ENCODE measurements around the gene GCNT4.

GCNT4 gene

DNA sequence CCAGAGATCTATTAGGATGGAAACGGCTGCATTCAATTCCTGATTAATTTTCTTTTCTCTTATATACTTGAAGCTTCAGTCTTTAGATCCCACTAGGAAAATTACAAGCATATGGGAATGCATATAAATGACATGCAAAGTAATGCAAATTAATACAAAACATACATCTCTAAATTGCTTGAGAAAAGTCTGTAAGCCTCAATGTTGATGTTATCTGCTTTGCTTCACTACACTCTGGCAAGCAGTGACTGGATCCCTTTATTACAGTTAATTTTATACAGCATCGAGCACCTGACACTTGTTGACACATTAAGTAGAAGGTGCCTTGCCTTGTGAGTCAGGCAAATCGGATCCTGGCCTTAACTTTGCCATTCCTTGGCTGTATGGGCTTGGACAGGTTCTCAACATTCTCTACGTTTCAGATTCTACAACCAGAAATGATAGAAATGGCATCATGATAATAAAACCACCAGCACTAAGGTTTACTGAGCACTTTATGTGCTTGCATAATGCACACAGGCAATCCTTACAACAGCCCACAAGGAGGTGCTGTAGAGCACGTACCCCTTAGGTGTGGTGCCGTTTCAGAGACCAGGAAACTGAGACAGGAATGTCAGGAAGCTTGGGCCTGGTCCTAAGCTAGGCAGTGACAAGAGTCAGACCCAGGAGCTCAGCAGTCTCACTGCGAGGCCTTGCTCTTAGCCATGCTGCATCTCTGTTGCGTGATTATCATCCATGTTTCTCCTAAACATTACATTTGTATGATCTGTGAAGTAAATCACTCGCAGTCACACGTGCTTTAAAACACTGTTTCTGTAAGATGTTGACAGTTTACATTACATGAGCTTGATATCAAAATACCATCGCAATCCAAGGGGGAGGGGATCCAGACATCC is 2.7 kb downstream of the GCNT4 start:
- DNase-seq, result peak; percentile 53 to 65

- no peak for DNase-seq
Observed at GRCh38 chr5:75048457-75048953, 3.9 kb downstream of the GCNT4 start.

- DNase-seq, result no peak
Observed at GRCh38 chr5:75047356-75047755, 5.0 kb downstream of the GCNT4 start.

- DNase-seq, result no peak
Observed at GRCh38 chr5:75046366-75047142, 5.8 kb downstream of the GCNT4 start.

DNA sequence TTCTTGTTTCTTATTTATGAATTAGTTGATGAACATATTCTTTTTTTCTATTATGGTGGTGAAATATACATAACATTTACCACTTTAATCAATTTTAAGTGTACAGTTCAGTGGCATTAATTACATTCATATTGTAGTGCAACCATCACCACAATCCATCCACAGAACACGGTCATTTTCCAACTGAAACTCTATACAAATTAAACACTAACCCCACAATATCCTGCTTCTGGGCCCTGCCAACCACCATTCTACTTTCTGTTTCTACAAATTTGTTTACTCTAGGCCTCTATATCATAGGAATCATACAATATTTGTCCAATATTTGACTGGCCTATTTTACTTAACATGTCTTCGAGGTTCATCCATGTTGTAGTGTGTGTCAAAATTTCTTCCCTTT is 7.3 kb downstream of the GCNT4 start:
- DNase-seq, result no peak

- DNase-seq, result no peak
Observed at GRCh38 chr5:75044406-75044805, 8.0 kb downstream of the GCNT4 start.

DNA sequence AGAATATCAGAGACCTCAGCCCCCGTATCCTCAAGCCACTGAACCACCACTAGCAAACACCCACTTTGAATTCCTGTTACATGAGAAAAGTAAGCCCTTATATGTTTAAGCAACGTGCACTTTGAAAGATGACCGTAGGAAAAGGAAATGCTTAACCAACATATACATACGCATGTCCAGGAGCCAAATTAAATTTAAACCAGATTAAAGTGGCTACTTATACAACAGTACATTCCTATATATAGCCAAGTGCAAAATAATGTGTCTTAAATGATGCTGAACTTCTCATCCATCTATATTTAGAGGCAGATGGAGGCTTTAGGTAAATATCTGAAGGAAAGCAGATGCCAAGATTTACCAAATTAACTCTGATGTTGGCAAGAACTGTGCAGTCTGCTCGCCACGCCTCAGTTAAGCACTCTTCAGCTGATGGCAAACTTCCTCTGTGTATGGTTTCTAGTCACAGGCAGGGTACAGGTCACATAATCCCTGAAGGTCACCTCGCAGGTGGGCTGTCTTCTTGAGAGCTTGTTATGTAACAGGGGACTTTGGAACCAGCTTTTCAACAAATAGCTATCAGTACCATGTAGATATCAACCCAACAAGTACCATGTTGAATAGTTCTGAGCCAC is 8.6 kb downstream of the GCNT4 start:
- DNase-seq, result no peak

GRCh38 chr5:75042522-75042921 is 9.8 kb downstream of the GCNT4 start:
- DNase-seq, result no peak

DNA sequence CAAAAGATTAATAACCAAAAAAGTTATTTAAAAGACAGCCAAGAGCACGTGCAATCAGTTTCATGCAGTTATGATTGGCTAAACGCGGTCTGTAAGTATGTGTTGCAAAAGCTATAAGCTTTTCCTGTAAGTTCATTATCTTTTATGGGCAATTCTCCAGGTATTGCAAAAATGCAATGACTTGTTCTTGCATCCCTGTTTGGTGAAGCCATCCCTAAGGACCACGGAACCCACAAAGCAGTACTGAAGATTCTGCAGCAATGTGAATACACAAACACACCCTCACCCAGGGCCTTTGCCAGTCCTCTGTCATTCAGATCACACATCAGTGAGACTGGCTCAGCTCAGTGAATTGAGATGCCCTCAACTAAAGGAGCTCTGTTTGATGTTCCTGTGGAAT is 11.4 kb downstream of the GCNT4 start:
- DNase-seq, result no peak

DNA sequence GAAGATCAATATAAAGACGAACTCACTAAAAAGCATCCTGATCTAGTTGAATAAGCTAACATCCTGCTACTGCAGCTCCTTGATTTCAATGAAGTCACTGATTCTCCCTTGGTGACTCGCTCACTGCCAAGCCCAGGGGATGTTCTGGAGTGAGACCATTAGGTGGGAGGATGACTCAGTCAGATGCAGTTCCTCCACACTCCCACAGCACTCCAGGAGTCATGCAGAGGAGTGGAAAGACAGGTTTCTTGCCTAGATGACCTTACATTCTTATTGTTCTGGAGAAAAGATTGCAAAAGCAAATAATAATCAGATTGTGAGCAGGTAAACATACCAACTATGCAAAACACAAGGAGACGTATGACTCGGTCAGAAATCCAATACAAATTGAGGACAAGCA is 15.3 kb downstream of the GCNT4 start:
- DNase-seq, result peak; percentile 29 to 69

DNA sequence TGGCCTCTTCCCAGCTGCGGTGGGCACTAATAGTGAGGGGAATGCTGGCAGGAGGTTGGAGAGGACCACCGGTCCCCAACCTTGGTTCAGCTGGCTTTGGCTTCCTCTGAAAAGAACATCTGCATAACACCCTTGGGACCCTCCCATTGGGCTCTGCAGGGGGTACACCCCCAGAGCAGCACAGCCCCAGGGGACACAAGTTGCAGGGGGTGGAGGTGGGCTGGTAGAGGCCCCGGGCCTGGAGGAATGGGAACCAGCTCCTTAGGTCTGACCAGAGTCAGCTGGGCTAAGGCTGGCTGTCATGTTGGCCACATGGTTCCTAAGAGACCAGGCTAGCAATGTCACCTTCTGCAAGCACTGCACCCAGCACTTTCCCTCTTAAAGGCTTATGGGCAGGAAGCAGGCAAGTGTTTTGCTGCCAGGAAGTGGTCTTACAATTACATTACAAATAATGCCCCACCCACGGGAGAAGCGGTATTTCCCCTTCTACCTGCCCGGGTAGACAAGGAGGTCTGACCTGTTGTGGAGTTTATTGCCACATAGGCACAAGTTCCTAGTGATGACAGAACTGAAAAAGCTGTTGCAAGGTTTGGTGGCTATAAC is 18.1 kb downstream of the GCNT4 start:
- peak in 1 of 2 experiments; percentile 35 for DNase-seq

DNA sequence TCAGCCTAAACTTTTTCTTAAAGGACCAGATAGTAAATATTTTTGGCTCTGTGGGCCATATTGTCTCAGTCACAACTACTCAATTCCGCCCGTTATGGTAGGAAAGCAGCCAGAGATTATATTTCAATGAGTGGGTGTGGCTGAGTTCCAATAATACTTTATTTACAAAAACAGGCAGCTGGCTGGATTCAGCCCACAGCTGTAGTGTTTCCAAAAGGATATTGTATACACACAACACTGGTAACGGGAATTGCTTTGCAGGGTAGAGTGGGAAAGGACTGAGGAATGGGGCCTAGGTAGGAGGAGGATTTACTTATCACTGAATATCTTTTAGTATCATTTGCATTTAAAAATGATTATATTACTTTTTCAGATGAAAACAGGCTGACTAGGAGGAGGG is 21.0 kb downstream of the GCNT4 start:
- DNase-seq, result no peak

DNA sequence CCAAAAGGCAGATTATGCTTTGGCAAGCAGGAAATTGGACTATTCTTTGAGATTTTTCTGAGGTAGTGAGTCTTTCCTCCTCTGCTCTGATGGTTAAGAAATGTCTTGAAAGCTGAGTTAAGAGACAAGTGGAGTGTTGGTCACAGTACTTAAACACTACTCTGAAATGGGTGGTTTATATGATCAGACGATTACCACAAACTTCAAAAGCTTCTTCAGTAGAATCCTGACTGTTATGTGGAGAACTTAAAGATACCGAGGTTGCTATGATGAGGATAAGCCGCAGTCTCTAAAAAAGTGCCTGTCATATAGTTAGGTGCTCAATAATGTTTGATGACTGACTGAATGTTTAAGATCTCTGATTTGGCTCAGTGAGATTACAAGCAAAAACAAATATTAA is 24.3 kb downstream of the GCNT4 start:
- no peak for DNase-seq

DNA sequence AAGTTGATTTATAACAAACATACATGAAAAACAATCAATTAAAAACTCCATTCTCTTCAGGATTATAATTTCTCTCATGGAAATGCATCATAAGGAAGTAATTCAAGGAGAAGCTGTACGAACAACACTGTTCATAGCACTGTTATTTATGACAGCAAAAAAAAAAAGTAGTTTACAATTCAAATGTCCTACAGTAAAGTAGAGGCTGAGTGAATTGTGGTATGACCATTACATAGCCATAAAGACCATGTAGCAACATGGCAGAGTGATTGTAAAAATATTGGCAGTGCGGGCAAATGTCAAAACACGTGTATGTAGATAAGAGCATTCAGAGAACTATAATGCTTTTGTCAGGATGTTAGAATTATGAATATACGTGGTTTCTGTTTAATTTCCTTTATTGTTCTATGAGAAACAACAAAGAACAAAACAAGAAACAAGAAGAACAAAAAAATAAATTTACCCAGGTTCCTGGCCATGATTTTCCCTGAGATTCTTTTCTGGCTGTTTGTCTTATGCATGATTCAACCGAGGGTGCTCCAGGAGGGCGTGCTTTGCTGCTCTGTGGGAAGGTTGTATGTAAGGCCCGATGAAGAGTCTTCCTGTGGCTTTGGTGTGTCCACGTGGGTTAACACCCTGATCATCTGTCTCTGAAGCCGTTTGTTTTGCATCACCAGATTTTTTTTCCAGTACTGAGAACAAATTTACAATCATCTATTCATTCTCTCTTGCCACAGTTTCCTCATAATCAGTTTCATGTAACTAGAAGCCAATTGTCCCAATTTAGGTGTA is 28.8 kb downstream of the GCNT4 start:
- peak in 1 of 2 experiments; percentile 12 for DNase-seq

DNA sequence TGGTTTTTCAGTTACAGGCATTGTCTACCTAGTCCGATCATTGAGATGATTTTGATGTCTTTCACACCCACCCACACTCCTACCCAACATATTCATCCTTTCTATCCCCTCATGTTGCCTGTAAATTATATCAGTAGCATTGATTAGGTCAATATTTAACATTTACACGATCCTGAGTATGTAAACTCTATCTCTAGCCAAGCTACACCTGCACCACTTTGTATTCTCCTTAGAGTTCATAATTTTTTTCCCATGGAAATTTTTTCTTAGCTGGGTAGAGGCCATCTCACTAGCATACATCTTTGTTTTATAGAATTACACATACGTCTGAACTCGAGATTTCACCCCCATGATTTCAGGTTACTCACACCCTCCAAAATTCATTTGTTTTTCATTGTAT is 30.6 kb downstream of the GCNT4 start:
- DNase-seq, result no peak

GRCh38 chr5:75021219-75021618 is 31.1 kb downstream of the GCNT4 start:
- DNase-seq, result no peak

DNA sequence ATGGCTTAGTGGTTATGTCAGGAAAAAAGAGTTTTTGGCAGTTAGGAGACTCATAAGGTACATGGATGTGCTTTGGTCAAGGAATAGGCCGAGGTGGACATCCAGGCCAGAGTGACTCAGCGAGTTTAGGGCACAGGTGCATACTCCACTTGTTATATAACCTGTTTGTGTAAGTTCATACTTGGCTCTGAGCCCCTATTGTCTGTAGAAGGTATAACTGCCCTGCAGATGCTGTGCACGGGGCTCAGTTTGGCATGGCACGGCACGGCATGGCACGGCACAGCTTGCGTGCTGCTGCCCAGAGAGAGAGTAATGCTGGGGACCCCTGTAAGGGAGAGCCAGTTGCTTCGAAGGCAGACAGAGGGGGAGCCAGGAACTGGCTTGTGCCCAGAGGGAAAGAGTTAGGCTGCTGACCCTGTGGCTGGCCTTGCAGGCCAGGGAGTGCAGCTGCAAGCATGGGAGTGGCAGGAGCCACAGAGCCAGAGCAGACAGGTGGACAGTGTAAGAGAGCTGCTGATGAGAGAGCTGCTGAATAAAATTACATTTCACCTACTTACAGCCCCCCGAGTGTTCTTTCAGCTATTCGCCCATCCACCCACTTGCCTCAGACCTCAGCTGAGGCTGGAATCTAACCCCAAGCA is 32.2 kb downstream of the GCNT4 start:
- DNase-seq, result no peak

- DNase-seq, result no peak
Observed at GRCh38 chr5:75018805-75019587, 33.4 kb downstream of the GCNT4 start.

DNA sequence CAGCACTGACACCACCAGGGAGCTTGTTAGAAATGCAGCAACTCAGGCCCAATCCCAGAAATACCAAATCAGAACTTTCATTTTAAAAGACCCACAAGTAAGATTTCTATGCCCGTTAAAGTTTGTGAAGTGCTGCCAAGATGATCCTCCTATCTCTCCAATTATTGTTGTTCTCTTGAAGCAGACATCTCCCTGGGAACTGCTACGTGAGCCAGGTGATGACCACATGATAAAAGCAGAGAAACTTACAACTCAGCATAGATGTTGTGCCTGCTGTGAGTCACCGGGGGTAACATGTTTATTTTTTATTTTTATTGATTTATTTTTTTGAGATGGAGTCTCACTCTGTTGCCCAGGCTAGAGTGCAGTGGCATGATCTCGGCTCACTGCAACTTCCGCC is 34.4 kb downstream of the GCNT4 start:
- no peak for DNase-seq

DNA sequence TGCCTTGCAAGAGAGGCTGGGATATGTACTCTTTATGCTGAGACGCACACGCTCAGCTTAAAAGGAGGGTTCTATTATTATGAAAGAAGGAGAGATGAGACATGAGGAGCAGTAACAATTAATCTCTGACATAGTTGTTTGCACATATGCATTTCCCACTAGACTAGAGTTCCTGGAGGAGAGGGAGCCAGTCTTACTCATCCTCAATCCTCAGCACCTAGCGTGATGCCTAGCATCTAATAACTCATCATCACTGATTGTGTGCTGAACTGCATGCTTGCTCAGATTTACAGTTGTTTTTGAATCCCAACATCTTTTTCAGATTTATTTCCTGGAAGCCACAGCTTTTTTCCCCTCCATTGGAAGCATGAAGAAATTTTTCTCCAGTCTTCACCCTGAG is 35.5 kb downstream of the GCNT4 start:
- no peak for DNase-seq

DNA sequence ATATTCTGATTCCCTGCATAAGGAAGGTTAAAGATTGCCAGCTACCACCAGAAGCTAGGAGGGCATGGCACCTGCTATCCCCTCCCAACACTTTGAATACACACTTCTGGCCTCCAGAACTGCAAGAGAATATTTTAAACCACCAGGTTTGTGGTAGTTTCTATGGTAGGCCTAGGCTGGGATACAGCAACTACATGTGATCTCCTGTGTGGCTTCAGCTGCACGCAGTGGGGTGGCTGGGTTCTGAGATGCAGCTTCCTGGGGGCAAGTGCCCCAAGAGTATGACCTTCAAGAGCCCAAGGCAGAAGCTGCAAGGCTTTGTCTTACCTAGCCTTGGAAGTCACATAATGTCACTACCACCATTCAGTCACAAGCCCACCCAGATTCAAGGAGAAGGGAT is 39.6 kb downstream of the GCNT4 start:
- DNase-seq, result no peak

Measured in stimulated activated CD4-positive, alpha-beta T cell treated with anti-CD3 and anti-CD28 coated beads, Interleukin-4, amount 100 ng/mL, for 4 hours (primary cell).